ENCODE data around the gene LAMA3. TPM values are rescaled to one million over a fixed set of nuclear protein-coding genes. Genes with fewer than 3 reads are reported as not detected.
A peak's percentile ranks its signal among the peaks of the same experiment; 100 is the strongest.

The LAMA3 gene
- total RNA-seq, 2 donors from 2014 or later = 0.58 to 1.3 TPM

DNA sequence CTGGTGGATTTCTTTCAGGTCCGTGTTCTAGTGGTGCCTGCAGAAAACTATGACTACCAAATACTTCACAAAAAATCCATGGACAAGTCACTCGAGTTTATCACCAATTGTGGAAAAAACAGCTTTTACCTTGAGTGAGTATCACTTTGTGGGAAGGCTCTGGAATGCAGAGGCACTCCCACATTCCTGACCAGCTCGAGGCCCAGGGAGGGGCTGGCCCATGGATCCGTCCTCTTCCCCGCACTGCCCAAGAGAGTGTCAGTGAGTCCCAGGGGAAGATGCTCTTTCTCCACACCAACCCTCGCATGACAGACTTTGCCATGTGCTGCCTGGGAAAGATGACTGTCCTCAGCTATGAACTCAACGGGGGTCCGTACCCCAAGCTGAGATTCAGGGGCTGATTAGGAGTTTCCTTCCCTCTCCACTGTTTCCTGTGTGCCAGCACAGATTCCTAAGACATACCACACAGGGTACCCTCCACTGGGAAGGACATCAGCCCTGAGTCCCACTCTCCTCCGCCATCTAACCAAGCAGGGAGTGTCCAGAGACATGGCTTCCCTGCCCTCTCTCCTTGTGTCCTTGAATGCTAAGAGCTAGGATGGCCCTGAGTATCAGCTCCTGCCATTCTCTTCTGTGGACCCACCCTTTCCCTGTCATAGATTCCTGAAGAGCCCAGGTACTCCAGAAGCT, 155.9 kb downstream of the LAMA3 start:
- Histone ChIP-seq H3K4me1 (ENCODE audit: control insufficient read depth, insufficient read depth, low read length) (no peaks in the 10 kb centered on the region), H3K36me3 (ENCODE audit: control insufficient read depth, insufficient read depth, low read length) (no peaks in the 10 kb centered on the region), H3K27ac (ENCODE audit: low read depth, low read length) (no peak overlapping the region), H3K9me3 (ENCODE audit: control insufficient read depth, low read length) (no peaks in the 10 kb centered on the region), H3K4me3 (ENCODE audit: low read length) (no peak overlapping the region), H3K27me3 (ENCODE audit: control insufficient read depth, insufficient read depth, low read length, poor library complexity, severe bottlenecking) (no peaks in the 10 kb centered on the region), H3K9ac (ENCODE audit: extremely low read depth, low read length, poor library complexity, severe bottlenecking) (no peak overlapping the region)
- Mint-ChIP-seq H3K27me3 (ENCODE audit: insufficient read depth) (peaks cover 7% of the 10 kb centered on the region), H3K4me1 (peaks cover 14% of the 10 kb centered on the region), H3K9me3 (no peaks in the 10 kb centered on the region), H3K4me3 (no peak overlapping the region), H3K27ac (peak overlapping the region; percentile 37), H3K36me3 (ENCODE audit: low read depth) (no peaks in the 10 kb centered on the region)
- WGBS, 2 experiments (ENCODE audit: insufficient coverage in 1 of 2, insufficient read length in 1 of 2) = 76 to 79% methylated on average over 7 to 9 of the region's 9 CpGs
- DNase-seq = peak; percentile 81
- TF ChIP-seq, protein P1, sequence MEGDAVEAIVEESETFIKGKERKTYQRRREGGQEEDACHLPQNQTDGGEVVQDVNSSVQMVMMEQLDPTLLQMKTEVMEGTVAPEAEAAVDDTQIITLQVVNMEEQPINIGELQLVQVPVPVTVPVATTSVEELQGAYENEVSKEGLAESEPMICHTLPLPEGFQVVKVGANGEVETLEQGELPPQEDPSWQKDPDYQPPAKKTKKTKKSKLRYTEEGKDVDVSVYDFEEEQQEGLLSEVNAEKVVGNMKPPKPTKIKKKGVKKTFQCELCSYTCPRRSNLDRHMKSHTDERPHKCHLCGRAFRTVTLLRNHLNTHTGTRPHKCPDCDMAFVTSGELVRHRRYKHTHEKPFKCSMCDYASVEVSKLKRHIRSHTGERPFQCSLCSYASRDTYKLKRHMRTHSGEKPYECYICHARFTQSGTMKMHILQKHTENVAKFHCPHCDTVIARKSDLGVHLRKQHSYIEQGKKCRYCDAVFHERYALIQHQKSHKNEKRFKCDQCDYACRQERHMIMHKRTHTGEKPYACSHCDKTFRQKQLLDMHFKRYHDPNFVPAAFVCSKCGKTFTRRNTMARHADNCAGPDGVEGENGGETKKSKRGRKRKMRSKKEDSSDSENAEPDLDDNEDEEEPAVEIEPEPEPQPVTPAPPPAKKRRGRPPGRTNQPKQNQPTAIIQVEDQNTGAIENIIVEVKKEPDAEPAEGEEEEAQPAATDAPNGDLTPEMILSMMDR (conservative IDR thresholded peaks at IDR 0.05) = no peak

DNA sequence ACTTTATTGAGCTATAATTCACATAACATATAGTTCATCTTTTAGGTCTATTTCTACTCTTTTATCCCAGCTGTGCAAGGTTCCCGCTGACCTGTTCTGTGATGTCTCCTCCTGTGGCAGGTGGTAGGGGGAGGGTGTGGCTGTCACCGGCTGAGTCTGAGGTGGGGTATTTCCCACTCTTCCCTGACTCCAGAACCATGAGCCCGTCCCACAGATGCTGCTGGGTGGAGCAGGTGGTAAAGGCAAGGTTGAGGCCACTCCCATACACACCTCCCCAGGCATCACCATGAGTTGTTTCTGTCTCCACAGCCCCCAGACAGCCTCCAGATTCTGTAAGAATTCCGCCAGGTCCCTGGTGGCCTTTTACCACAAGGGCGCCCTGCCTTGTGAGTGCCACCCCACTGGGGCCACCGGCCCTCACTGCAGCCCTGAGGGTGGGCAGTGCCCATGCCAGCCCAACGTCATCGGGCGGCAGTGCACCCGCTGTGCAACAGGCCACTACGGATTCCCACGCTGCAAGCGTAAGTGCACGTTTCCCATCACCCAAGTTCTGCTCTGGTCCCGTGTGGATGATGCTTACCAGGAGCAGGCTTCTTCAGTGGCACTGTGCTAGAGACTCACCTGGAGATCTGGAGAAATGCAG, 156.9 kb downstream of the LAMA3 start:
- H3K4me3 ChIP-seq (ENCODE audit: low read length) = no peak overlapping the region
- no peaks in the 10 kb centered on the region for H3K9me3 ChIP-seq (ENCODE audit: control insufficient read depth, low read length)
- no peaks in the 10 kb centered on the region for H3K4me1 ChIP-seq (ENCODE audit: control insufficient read depth, insufficient read depth, low read length)
- H3K9me3 Mint-ChIP-seq = no peaks in the 10 kb centered on the region
- H3K36me3 Mint-ChIP-seq (ENCODE audit: low read depth) = no peaks in the 10 kb centered on the region
- TF ChIP-seq, protein P1 (conservative IDR thresholded peaks at IDR 0.05) = no peak
- WGBS, 2 experiments (ENCODE audit: insufficient coverage in 1 of 2, insufficient read length in 1 of 2) = 97 to 99% methylated on average over 8 to 14 of the region's 15 CpGs
- H3K9ac ChIP-seq (ENCODE audit: extremely low read depth, low read length, poor library complexity, severe bottlenecking) = no peak overlapping the region
- peaks cover 14% of the 10 kb centered on the region for H3K4me1 Mint-ChIP-seq
- H3K4me3 Mint-ChIP-seq = no peak overlapping the region
- H3K27me3 ChIP-seq (ENCODE audit: control insufficient read depth, insufficient read depth, low read length, poor library complexity, severe bottlenecking) = no peaks in the 10 kb centered on the region
- peaks cover 7% of the 10 kb centered on the region for H3K27me3 Mint-ChIP-seq (ENCODE audit: insufficient read depth)
- H3K27ac ChIP-seq (ENCODE audit: low read depth, low read length) = no peak overlapping the region
- H3K36me3 ChIP-seq (ENCODE audit: control insufficient read depth, insufficient read depth, low read length) = no peaks in the 10 kb centered on the region
- H3K27ac Mint-ChIP-seq = no peak overlapping the region
- DNase-seq = no peak

DNA sequence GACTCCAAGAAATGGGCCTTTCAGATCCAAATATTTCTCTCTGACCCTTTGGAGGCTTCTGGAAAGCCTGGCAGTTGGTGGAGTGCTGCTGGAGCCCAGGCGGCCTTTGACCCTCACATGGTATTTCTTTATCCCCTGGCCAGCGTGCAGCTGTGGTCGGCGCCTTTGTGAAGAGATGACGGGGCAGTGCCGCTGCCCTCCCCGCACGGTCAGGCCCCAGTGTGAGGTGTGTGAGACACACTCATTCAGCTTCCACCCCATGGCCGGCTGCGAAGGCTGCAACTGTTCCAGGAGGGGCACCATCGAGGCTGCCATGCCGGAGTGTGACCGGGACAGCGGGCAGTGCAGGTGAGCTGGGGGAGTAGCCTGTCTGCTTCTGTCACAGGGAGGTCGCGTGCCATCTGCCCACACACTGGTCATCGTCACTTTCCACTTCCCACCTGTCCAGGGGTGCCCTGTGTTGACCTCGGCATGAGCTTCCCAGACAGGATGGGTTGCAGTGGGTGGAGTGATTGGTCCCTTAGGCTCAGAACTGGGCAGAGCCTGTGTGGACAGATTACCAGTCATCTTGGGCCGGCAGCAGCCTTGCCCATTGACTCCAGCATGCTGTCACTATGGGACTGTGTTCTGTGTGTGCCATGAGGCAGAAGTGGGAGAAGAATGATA, 158.2 kb downstream of the LAMA3 start:
- TF ChIP-seq, protein P1 (conservative IDR thresholded peaks at IDR 0.05) = no peak
- no peaks in the 10 kb centered on the region for H3K4me1 ChIP-seq (ENCODE audit: control insufficient read depth, insufficient read depth, low read length)
- Mint-ChIP-seq H3K27ac (no peak overlapping the region), H3K27me3 (ENCODE audit: insufficient read depth) (peaks cover 7% of the 10 kb centered on the region), H3K4me1 (peaks cover 14% of the 10 kb centered on the region), H3K36me3 (ENCODE audit: low read depth) (no peaks in the 10 kb centered on the region), H3K4me3 (no peak overlapping the region), H3K9me3 (no peaks in the 10 kb centered on the region)
- H3K4me3 ChIP-seq (ENCODE audit: low read length) = no peak overlapping the region
- H3K9ac ChIP-seq (ENCODE audit: extremely low read depth, low read length, poor library complexity, severe bottlenecking) = no peak overlapping the region
- H3K27me3 ChIP-seq (ENCODE audit: control insufficient read depth, insufficient read depth, low read length, poor library complexity, severe bottlenecking) = no peaks in the 10 kb centered on the region
- H3K36me3 ChIP-seq (ENCODE audit: control insufficient read depth, insufficient read depth, low read length) = no peaks in the 10 kb centered on the region
- no peaks in the 10 kb centered on the region for H3K9me3 ChIP-seq (ENCODE audit: control insufficient read depth, low read length)
- 91 to 94% methylated on average over 4 to 19 of the region's 19 CpGs for WGBS, 2 experiments (ENCODE audit: insufficient coverage in 1 of 2, insufficient read length in 1 of 2)
- H3K27ac ChIP-seq (ENCODE audit: low read depth, low read length) = no peak overlapping the region
- no peak for DNase-seq

Data from endodermal cell (in vitro differentiated cells).